ENCODE measurements around the gene NCOA7. TPM values are rescaled to one million over a fixed set of nuclear protein-coding genes. Genes with fewer than 3 reads are reported as not detected.
A peak's percentile ranks its signal among the peaks of the same experiment; 100 is the strongest.

NCOA7 gene
- total RNA-seq, 1 donor from 2014 or later, result 7.8 TPM

- peak; percentile 70 for DNase-seq (ENCODE audit: low read depth)
Observed at GRCh38 chr6:125812394-125813292, 21.9 kb downstream of the NCOA7 start.

- no peak for DNase-seq (ENCODE audit: low read depth)
Observed at GRCh38 chr6:125814481-125814880, 23.7 kb downstream of the NCOA7 start.

- DNase-seq (ENCODE audit: low read depth), result no peak
Observed at GRCh38 chr6:125815080-125815910, 24.5 kb downstream of the NCOA7 start.

GRCh38 chr6:125816828-125817280 is 26.1 kb downstream of the NCOA7 start:
- DNase-seq (ENCODE audit: low read depth), result no peak

GRCh38 chr6:125818225-125818657 is 27.5 kb downstream of the NCOA7 start:
- DNase-seq (ENCODE audit: low read depth), result no peak

GRCh38 chr6:125818772-125819260 is 28.1 kb downstream of the NCOA7 start:
- no peak for DNase-seq (ENCODE audit: low read depth)

GRCh38 chr6:125819535-125820326 is 29.0 kb downstream of the NCOA7 start:
- no peak for DNase-seq (ENCODE audit: low read depth)

GRCh38 chr6:125821825-125822281 is 31.1 kb downstream of the NCOA7 start:
- DNase-seq (ENCODE audit: low read depth), result no peak

- no peak for DNase-seq (ENCODE audit: low read depth)
Observed at GRCh38 chr6:125823180-125823579, 32.4 kb downstream of the NCOA7 start.

- no peak for DNase-seq (ENCODE audit: low read depth)
Observed at GRCh38 chr6:125824946-125825771, 34.4 kb downstream of the NCOA7 start.

- DNase-seq (ENCODE audit: low read depth), result no peak
Observed at GRCh38 chr6:125826695-125827463, 36.1 kb downstream of the NCOA7 start.

GRCh38 chr6:125827788-125828320 is 37.1 kb downstream of the NCOA7 start:
- DNase-seq (ENCODE audit: low read depth), result no peak

- no peak for DNase-seq (ENCODE audit: low read depth)
Observed at GRCh38 chr6:125828476-125829039, 37.8 kb downstream of the NCOA7 start.

GRCh38 chr6:125829433-125829832 is 38.7 kb downstream of the NCOA7 start:
- no peak for DNase-seq (ENCODE audit: low read depth)

GRCh38 chr6:125831659-125832058 is 40.9 kb downstream of the NCOA7 start:
- no peak for DNase-seq (ENCODE audit: low read depth)

- no peak for DNase-seq (ENCODE audit: low read depth)
Observed at GRCh38 chr6:125832391-125833117, 41.8 kb downstream of the NCOA7 start.

GRCh38 chr6:125834348-125834747 is 43.6 kb downstream of the NCOA7 start:
- DNase-seq (ENCODE audit: low read depth), result peak; percentile 38

- no peak for DNase-seq (ENCODE audit: low read depth)
Observed at GRCh38 chr6:125835221-125835744, 44.5 kb downstream of the NCOA7 start.

Measured in myocyte (in vitro differentiated cells).